ENCODE data around the gene SALL2. TPM values are rescaled to one million over a fixed set of nuclear protein-coding genes. Genes with fewer than 3 reads are reported as not detected.
"Not testable (repeated sequence)": the region's sequence is repeated elsewhere in the genome, so short reads cannot be mapped to it uniquely, and the experiment has no call there.

SALL2 gene
- total RNA-seq, 3 donors from 2014 or later: 1.0 to 25.6 (median 1.2) TPM

DNA sequence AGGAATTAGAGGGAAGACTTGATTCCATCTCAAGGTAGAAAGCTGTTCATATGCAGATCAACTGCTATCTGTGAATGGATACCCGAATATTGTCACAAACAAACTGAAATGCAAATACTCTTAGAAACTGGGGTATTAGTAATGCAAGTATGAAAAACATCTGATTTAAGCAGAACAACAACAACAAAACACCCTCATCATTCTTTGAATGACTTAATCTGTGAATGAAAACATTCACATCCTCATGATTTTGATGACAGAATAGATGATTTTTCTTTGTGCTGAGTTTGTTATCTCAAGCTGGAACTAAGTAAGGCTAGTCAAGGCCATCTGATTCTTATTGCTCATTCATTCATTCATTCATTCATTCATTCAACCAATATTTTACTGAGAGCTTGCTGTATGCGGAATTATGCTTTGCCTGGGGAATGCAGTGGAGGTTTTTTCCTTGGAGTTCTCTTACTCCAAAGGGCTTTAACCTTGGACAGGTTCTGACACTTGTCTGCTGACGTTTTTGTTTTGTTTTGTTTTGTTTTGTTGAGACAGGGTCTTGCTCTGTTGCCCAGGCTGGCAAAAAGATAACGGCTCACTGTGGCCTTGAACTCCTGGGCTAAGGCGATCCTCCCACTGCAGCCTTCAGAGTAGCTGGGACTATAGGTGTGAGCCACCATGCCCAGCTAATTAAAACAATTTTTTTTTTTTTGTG is 30.4 kb upstream of the SALL2 start:
- Histone ChIP-seq H3K4me1 (ENCODE audit: low read depth) (peaks cover 4% of the 10 kb centered on the region), H3K36me3 (ENCODE audit: low read depth) (no peaks in the 10 kb centered on the region), H3K9me3 (no peaks in the 10 kb centered on the region), H3K4me3 (no peak overlapping the region)
- TF ChIP-seq, protein P1, sequence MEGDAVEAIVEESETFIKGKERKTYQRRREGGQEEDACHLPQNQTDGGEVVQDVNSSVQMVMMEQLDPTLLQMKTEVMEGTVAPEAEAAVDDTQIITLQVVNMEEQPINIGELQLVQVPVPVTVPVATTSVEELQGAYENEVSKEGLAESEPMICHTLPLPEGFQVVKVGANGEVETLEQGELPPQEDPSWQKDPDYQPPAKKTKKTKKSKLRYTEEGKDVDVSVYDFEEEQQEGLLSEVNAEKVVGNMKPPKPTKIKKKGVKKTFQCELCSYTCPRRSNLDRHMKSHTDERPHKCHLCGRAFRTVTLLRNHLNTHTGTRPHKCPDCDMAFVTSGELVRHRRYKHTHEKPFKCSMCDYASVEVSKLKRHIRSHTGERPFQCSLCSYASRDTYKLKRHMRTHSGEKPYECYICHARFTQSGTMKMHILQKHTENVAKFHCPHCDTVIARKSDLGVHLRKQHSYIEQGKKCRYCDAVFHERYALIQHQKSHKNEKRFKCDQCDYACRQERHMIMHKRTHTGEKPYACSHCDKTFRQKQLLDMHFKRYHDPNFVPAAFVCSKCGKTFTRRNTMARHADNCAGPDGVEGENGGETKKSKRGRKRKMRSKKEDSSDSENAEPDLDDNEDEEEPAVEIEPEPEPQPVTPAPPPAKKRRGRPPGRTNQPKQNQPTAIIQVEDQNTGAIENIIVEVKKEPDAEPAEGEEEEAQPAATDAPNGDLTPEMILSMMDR (IDR thresholded peaks at IDR 0.05): no peak
- ATAC-seq (no peak), DNase-seq (no peak)
- intact Hi-C loops (cut with DNase I, micrococcal nuclease): loop anchor here in 1 of 2 donors (10.0 kb wide), 1 partner anchor 62 kb away; no protein-coding TSS in a partner anchor

DNA sequence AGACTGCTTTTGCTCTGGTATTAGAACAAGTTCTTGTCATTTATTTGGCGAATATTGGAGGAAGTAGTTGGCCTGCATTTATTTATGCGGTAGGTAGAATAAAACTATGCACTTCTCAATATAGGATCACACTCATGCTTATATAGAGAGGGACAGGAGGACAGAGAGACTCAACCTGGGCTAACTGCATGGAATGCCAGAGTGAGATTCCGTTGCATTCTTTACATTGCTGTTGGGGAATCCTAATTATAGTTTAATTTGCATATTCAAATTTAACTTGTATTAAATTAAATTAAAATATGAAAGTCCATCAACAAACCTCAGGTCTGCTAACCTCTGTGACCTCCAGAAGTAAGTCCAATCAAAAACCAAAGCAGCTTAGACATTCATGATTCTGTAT is 27.1 kb upstream of the SALL2 start:
- Histone ChIP-seq H3K36me3 (ENCODE audit: low read depth) (no peaks in the 10 kb centered on the region), H3K4me1 (ENCODE audit: low read depth) (peaks cover 4% of the 10 kb centered on the region), H3K9me3 (no peaks in the 10 kb centered on the region), H3K4me3 (no peak overlapping the region)
- TF ChIP-seq, protein P1 (IDR thresholded peaks at IDR 0.05): no peak
- no peak for ATAC-seq
- intact Hi-C loops (cut with DNase I, micrococcal nuclease): loop anchor here in 1 of 2 donors (10.0 kb wide), 1 partner anchor 58 kb away; no protein-coding TSS in a partner anchor
- no peak for DNase-seq

DNA sequence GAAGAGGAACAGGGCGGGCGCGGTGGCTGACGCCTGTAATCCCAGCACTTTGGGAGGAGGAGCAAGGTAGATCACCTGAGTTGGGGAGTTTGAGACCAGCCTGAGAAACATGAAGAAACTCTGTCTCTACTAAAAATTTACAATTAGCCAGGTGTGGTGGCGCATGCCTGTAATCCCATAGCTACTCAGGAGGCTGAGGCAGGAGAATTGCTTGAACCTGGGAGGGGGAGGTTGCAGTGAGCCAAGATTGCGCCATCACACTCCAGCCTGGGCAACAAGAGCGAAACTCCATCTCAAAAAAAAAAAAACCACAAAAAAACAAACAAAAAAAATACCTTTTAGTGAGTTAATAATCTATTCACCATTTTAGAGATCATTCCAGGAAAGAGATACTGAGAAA is 18.4 kb upstream of the SALL2 start:
- H3K4me3 ChIP-seq; H3K9me3 ChIP-seq; intact Hi-C loops (cut with DNase I, micrococcal nuclease); H3K4me1 ChIP-seq (ENCODE audit: low read depth); H3K36me3 ChIP-seq (ENCODE audit: low read depth); ATAC-seq; DNase-seq: not testable (repeated sequence)

DNA sequence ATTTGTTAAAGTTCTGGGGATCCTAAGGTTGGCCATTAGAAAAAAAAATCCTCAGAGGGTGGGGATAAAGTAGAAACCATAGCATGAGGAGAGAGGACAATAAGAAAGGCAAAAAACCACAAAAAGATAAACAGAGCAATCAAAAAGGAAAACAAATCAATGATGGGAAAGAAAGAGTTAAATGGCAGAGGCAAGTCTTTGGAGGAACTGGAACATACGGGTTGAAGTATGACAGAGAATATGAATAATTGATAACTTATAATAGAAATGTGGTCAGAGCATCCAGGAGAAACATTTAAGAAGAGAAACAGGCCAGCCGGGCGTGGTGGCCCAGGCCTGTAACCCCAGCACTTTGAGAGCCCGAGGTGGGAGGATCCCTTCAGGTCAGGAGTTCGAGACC is 17.8 kb upstream of the SALL2 start:
- no peak for DNase-seq
- H3K9me3 ChIP-seq: no peaks in the 10 kb centered on the region
- TF ChIP-seq, protein P1 (IDR thresholded peaks at IDR 0.05): no peak
- no peaks in the 10 kb centered on the region for H3K4me1 ChIP-seq (ENCODE audit: low read depth)
- intact Hi-C loops (cut with DNase I, micrococcal nuclease): no loop called here
- no peak for ATAC-seq
- H3K36me3 ChIP-seq (ENCODE audit: low read depth): no peaks in the 10 kb centered on the region
- no peak overlapping the region for H3K4me3 ChIP-seq

DNA sequence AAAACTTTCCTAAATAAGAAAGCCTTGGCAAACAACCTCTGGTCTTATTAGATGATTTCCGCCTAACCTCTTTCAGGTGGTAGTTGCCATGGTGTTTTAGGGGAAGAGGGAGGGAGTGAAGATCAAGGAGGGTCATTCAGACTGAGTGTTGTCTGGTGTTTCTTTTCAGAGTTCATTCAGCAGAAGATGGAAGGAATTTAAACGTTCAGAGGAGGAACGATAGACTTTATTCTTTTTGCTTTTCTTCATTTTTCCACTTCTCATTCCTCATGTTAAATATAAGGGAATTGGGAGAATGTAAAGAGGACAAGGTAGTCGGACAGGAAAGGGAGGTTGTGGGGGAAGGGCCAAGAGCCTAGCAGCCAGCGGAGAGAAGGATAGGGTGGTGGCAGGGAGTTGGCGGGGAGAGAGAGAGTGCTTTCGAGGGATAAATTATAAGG is 17.4 kb upstream of the SALL2 start:
- intact Hi-C loops (cut with DNase I, micrococcal nuclease): no loop called here
- TF ChIP-seq, protein P1 (IDR thresholded peaks at IDR 0.05): no peak
- Histone ChIP-seq H3K36me3 (ENCODE audit: low read depth) (no peaks in the 10 kb centered on the region), H3K4me1 (ENCODE audit: low read depth) (no peaks in the 10 kb centered on the region), H3K9me3 (no peaks in the 10 kb centered on the region), H3K4me3 (no peak overlapping the region)
- DNase-seq (no peak), ATAC-seq (no peak)

DNA sequence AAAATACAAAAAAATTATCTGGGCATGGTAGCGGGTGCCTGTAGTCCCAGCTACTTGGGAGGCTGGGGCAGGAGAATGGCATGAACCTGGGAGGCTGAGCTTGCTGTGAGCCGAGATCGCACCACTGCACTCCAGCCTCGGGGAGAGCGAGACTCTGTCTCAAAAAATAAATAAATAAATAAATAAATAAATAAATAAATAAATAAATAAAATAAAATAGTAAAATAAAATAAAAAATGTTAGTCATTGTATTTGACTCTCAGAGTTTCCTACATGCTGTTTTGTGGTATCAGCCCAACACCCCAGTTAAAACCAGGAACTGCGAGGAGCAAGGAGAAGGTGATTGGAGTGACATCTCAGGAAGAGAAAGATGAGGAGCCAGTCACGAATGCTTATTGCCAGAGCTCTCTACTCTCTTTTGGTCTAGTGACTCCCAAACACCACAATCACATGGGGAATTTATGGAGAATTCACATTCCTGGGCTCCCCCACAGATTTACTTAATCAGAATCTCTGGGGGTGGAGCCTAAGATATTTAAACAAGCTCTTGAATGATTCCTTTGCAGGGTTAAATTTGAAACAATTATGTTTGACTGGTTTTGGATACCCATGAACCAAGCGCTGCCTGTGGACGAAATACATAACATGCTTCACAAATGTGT is 15.4 kb upstream of the SALL2 start:
- TF ChIP-seq, protein P1 (IDR thresholded peaks at IDR 0.05): no peak
- H3K4me1 ChIP-seq (ENCODE audit: low read depth): no peaks in the 10 kb centered on the region
- ATAC-seq: no peak
- H3K4me3 ChIP-seq: no peak overlapping the region
- no peaks in the 10 kb centered on the region for H3K36me3 ChIP-seq (ENCODE audit: low read depth)
- no peak for DNase-seq
- no peaks in the 10 kb centered on the region for H3K9me3 ChIP-seq
- intact Hi-C loops (cut with DNase I, micrococcal nuclease): no loop called here
